ENCODE results near the gene CXXC5. TPM values are rescaled to one million over a fixed set of nuclear protein-coding genes. Genes with fewer than 3 reads are reported as not detected.
A peak's percentile ranks its signal among the peaks of the same experiment; 100 is the strongest.

The CXXC5 gene
- total RNA-seq, 1 donor from 2014 or later: 88.2 TPM

- Mint-ChIP-seq H3K27me3 (no peaks in the 10 kb centered on the region), H3K36me3 (ENCODE audit: insufficient read depth) (no peaks in the 10 kb centered on the region), H3K27ac (peak overlapping the region; percentile 91), H3K4me1 (ENCODE audit: low read depth) (peaks cover 45% of the 10 kb centered on the region), H3K4me3 (ENCODE audit: low read depth) (no peak overlapping the region), H3K9me3 (ENCODE audit: low read depth) (no peaks in the 10 kb centered on the region)
- TF ChIP-seq, protein P1, sequence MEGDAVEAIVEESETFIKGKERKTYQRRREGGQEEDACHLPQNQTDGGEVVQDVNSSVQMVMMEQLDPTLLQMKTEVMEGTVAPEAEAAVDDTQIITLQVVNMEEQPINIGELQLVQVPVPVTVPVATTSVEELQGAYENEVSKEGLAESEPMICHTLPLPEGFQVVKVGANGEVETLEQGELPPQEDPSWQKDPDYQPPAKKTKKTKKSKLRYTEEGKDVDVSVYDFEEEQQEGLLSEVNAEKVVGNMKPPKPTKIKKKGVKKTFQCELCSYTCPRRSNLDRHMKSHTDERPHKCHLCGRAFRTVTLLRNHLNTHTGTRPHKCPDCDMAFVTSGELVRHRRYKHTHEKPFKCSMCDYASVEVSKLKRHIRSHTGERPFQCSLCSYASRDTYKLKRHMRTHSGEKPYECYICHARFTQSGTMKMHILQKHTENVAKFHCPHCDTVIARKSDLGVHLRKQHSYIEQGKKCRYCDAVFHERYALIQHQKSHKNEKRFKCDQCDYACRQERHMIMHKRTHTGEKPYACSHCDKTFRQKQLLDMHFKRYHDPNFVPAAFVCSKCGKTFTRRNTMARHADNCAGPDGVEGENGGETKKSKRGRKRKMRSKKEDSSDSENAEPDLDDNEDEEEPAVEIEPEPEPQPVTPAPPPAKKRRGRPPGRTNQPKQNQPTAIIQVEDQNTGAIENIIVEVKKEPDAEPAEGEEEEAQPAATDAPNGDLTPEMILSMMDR (IDR thresholded peaks at IDR 0.05; ENCODE audit: unreplicated experiment): no peak
- no peak for DNase-seq (ENCODE audit: low spot score, unreplicated experiment)
Measured at GRCh38 chr5:139636207-139636792, 11.8 kb upstream of the CXXC5 start.

DNA sequence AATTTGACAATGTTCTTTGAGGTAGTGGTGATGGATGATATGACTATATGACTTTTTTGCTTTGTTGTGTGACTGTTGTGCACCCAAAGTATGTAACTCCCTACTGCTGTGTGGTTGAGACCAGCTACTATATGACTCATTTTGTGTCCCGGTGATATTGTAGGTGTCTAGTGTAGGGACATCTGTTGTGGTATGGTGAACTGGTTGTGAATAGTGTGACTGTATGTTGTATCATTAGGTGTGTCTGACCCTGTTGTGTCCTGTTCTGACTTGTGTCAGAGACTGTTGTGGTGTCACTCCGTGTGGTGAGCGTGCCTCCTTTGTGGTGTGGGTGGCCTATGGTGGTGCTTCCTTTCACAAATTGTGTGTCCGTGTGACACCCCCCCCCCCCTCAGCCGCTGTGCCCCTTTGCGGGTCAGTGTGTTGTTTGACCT, 11.2 kb upstream of the CXXC5 start:
- Mint-ChIP-seq H3K4me1 (ENCODE audit: low read depth) (peaks cover 51% of the 10 kb centered on the region), H3K27me3 (no peaks in the 10 kb centered on the region), H3K9me3 (ENCODE audit: low read depth) (no peaks in the 10 kb centered on the region), H3K4me3 (ENCODE audit: low read depth) (peak overlapping the region; percentile 0), H3K36me3 (ENCODE audit: insufficient read depth) (no peaks in the 10 kb centered on the region), H3K27ac (peak overlapping the region; percentile 80)
- DNase-seq (ENCODE audit: low spot score, unreplicated experiment): no peak
- TF ChIP-seq, protein P1 (IDR thresholded peaks at IDR 0.05; ENCODE audit: unreplicated experiment): no peak

- H3K4me1 Mint-ChIP-seq (ENCODE audit: low read depth): peaks cover 56% of the 10 kb centered on the region
- H3K27me3 Mint-ChIP-seq: no peaks in the 10 kb centered on the region
- peak overlapping the region; percentile 88 for H3K27ac Mint-ChIP-seq
- peak; percentile 83 for DNase-seq (ENCODE audit: low spot score, unreplicated experiment)
- TF ChIP-seq, protein P1 (IDR thresholded peaks at IDR 0.05; ENCODE audit: unreplicated experiment): peak; percentile 28
- no peaks in the 10 kb centered on the region for H3K36me3 Mint-ChIP-seq (ENCODE audit: insufficient read depth)
- H3K4me3 Mint-ChIP-seq (ENCODE audit: low read depth): peak overlapping the region; percentile 58
- H3K9me3 Mint-ChIP-seq (ENCODE audit: low read depth): no peaks in the 10 kb centered on the region
Measured at GRCh38 chr5:139637438-139638089, 10.6 kb upstream of the CXXC5 start.

DNA sequence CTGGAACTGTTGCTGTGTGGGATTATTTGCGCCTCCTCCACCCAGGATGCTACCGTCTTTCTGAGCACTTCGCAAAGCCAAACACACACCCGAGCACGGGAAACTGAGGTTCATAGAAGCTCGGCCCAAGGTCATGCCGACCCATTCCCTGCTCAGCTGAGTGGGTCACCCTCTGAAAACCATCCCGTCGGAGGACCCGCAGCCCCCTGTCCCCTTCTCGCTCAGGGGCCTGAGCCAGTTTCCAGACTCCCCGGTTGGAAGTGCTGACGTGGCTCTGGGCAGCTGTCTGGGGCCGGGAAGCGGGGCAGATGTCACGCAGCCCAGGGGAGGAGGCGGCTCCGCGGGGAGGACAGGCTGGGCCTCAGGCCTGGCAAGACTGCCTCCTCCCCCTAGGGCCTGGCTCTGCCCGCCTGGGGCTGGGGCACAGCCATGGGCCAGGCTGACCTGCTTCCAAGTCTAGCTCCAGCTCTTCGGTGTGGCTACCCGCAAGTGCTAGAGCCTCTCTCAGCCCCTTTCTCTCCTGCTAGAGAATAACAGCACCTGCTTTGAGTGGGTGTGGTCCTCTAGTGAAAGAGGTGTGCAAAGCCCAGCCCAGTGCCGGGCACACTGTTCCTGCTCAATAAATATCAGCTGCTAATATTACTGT, 9.9 kb upstream of the CXXC5 start:
- Mint-ChIP-seq H3K9me3 (ENCODE audit: low read depth) (no peaks in the 10 kb centered on the region), H3K27ac (peak overlapping the region; percentile 90), H3K36me3 (ENCODE audit: insufficient read depth) (no peaks in the 10 kb centered on the region), H3K27me3 (no peaks in the 10 kb centered on the region), H3K4me1 (ENCODE audit: low read depth) (peaks cover 61% of the 10 kb centered on the region), H3K4me3 (ENCODE audit: low read depth) (peak overlapping the region; percentile 58)
- TF ChIP-seq, protein P1 (IDR thresholded peaks at IDR 0.05; ENCODE audit: unreplicated experiment): no peak
- no peak for DNase-seq (ENCODE audit: low spot score, unreplicated experiment)

- Mint-ChIP-seq H3K4me1 (ENCODE audit: low read depth) (peaks cover 62% of the 10 kb centered on the region), H3K4me3 (ENCODE audit: low read depth) (no peak overlapping the region), H3K36me3 (ENCODE audit: insufficient read depth) (no peaks in the 10 kb centered on the region), H3K27ac (peak overlapping the region; percentile 90), H3K9me3 (ENCODE audit: low read depth) (no peaks in the 10 kb centered on the region), H3K27me3 (no peaks in the 10 kb centered on the region)
- no peak for DNase-seq (ENCODE audit: low spot score, unreplicated experiment)
- TF ChIP-seq, protein P1 (IDR thresholded peaks at IDR 0.05; ENCODE audit: unreplicated experiment): no peak
Measured at GRCh38 chr5:139638736-139639618, 9.2 kb upstream of the CXXC5 start.
